HG03064 (cell line): ENCODE data around the gene SMIM38.

Source experiments
- ATAC-seq: cut with Tn5 transposase; IDR thresholded peaks from one replicate; pipeline ENCODE4 v1.9.1; 2021; ENCODE audit warnings: low read depth; ENCODE audit not compliant: unreplicated experiment

Gene SMIM38

GRCh38 chr11:69174841-69175240 is 19.1 kb downstream of the SMIM38 start:
- ATAC-seq, result no peak

- no peak for ATAC-seq
Observed at GRCh38 chr11:69178819-69179482, 23.2 kb downstream of the SMIM38 start.

DNA sequence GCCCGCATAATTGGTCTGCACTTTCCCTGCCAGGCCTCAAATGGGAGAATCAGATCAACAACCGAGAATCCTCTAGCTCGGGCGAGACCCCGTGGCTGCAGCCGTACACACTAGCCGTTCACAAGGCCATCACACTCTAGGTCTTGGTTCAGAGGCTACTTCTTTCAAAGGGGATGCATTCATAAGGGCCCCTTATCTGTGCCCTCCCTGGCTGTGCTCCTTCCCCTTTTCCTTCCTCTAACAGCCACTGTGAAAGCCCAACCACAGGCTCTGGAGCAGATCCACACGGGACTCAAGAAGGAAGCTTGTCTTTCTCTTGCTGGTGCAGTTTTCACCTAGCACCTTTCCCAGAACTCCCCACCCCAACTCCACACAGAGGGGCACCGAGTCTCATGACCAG is 24.5 kb downstream of the SMIM38 start:
- no peak for ATAC-seq

- no peak for ATAC-seq
Observed at GRCh38 chr11:69180726-69181125, 25.0 kb downstream of the SMIM38 start.

DNA sequence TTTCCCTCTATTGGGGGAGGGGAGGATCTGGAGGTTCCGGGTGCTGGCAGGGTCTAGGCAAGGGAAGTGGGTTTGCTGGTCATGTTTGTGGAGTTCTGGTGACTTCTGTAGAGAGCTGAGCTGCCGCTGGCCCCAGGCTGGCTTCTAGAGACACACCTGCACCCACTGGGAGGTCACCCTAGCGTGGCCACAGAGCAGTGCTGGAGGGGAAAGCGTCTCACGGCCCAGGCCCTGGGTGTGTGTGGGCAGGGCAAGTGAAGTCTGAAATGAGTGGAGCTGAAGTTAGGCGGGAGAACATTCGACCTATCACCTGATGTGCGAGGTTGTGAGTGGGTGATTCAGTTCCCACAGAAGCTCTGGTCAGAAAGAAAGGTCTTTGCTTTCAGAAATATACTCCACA is 27.9 kb downstream of the SMIM38 start:
- ATAC-seq, result no peak

DNA sequence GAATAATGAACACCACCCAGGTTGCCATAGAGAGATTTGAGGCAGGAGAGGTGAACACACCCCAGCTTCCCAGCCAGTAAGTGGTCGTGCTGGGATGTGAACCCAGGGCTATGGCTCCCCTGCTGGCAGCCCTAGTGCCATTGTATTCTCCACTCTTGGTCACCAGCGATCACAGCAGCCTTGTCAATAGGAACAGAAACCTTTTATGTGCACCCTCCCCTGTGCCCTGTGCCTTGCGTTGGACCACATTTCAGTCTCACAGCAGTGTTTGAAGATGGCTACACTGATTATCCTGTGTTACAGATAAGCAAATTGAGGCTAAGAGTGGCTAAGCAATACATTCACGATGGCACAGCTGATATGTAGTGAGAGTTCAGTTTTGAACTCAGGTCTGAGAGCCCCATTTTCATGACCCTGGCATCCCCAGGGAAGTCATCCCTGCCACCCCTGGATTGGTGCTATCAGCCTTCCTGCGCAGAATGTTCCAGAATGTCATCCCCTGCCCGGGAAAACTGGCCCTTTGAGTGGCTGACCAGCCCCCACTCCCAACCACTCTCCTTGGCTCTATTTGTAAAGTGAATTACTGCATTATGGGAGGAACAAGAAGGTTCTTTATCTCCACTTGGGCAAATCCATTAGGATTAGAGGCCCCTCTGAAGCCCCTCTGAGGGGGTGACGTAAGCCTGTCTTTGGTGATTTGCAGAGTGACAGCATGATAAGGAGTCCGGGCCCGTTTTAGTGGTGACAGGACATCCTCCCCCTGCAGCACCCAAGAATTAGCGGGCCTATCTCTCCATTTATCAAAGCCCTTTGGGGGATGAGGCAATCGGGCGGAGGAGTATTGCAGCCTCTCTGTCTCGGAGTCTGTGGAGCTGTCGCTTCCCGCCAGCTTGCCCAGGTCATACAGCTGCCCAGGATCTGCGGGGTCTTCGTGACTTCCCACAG is 30.9 kb downstream of the SMIM38 start:
- no peak for ATAC-seq

GRCh38 chr11:69187540-69188065 is 31.9 kb downstream of the SMIM38 start:
- no peak for ATAC-seq

DNA sequence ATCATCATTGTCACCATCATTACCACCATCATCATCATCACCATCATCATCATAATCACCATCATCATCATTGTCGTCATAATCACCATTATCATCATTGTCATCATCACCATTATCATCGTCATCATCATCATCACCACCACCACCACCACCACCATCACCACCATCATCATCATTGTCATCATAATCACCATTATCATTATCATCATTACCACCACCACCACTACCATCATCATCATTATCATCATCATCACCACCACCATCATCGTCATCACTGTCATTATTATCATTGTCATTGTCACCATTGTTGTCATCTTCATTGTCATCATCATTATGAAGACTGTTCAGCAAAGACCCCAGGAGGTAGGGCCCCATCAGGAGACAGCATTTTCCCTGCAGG is 33.3 kb downstream of the SMIM38 start:
- no peak for ATAC-seq

DNA sequence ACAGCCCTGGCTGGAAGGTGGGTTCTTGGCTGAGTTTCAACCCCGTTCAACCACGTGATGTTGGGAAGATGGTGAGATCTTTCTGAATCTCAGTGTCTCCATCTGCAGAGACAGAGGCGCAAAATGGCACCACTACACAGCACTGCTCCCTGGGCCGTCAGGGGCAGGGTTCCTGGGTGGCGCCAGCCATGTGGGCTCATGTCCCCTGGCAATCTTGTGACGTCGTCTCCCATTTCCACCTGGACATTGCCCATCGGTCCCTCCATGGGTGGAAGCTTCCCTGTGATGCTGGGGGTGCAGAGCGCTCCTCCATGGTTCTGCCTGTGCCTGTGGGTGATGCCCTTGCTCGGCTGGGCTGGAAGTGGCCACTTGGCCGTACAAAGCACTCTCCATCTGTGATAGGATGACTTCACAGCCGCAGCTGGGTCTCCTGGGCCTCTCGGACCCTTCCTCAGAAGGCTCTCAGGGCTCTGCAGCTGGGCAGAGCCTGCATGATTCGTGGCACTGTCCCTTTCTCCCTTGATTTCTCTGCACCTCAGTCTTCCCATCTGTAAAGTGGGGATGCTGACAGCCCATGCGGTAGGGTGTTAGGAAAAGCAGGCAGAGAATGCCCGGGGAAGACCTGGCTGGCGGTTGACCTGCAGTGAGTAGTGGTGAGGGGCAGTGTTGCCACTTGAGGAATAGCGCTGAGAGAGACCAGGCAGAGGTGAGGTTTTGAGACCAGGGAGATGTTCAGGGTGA is 35.2 kb downstream of the SMIM38 start:
- no peak for ATAC-seq

GRCh38 chr11:69192301-69192721 is 36.6 kb downstream of the SMIM38 start:
- no peak for ATAC-seq

- ATAC-seq, result no peak
Observed at GRCh38 chr11:69193151-69193550, 37.4 kb downstream of the SMIM38 start.

DNA sequence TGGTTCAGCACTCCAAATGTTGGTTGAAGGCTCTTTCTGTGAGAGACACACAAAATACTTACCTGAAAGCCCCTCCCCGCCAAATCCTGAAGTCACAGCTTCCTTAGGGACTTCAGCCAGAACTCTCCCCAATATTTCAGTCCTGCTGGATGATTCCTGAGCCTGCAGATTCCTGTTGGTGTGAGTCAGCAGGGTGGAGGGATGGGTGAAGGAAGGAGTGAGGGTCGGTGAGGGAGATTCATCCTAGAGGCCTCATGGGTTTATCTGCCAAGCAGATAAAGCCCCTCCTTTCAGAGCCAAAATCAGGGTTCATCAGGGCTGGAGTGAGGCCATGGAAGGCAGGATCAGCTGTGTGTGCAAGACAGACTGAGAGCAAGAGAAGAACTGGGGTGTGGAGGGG is 37.9 kb downstream of the SMIM38 start:
- ATAC-seq, result no peak

- no peak for ATAC-seq
Observed at GRCh38 chr11:69194396-69194795, 38.7 kb downstream of the SMIM38 start.

- ATAC-seq, result no peak
Observed at GRCh38 chr11:69194956-69195355, 39.2 kb downstream of the SMIM38 start.

DNA sequence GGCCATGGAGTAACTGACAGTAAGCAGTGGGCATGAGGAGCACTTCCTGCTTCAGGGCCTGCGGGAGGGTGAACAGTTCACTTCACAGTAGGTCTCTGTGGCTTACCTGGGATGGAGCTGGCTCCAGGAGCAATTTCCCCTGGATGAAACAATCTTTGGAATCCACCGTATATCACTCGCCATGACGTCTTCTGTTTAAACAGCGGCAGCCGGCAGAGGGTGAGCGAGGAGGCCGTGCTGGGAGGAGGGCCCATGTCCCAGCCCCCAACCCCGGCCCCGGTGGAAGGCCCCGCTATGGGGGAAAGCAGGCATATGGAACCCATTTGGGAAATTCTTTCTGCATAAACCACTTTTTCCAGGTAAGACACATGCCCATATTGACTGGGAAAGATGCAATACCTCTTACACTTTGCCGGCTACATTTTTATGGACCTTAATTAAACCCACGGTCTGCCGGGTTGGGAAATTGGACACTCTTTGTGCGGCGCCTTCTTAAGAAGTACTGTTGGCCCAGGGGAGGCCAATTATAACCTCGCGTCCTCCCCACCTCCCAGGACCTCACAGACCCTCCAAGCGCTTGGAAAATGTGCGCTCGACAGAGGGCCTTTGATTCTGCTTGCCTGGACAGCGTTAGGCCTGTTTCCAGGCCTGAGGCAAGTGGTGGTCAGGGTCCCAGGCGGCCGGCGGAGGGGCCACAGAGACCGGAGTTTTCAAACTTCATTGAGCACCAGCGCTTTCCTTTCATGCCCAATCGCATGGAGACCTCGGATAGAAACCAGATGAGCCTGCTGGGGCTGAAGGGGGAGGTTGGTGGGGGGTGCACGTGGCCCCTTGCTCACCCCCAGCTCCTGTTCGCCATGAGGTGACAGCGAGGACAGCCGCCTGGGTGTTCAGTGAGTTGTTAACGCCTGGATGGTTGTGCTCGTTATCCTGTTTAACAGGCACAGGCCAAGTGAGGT is 40.4 kb downstream of the SMIM38 start:
- ATAC-seq, result no peak

DNA sequence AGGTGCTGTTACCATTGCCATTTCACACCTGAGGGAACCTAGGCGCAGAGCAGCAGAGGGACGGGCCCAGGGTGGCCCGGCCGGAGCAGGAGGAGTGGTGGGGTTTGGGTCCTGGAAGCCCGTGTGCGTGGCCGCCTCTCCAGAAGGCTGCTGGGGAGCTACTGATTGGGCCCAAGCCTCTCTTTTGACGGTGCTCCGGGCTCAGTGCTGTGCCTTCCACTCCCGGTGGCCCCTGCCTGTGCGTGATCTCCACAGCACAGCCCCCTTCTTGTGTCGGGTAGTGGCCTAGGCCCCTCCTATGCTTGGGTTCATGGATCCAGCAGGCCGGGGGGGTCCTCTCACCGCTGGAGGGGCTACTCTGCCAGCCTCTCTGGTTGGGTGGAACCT is 41.0 kb downstream of the SMIM38 start:
- no peak for ATAC-seq

DNA sequence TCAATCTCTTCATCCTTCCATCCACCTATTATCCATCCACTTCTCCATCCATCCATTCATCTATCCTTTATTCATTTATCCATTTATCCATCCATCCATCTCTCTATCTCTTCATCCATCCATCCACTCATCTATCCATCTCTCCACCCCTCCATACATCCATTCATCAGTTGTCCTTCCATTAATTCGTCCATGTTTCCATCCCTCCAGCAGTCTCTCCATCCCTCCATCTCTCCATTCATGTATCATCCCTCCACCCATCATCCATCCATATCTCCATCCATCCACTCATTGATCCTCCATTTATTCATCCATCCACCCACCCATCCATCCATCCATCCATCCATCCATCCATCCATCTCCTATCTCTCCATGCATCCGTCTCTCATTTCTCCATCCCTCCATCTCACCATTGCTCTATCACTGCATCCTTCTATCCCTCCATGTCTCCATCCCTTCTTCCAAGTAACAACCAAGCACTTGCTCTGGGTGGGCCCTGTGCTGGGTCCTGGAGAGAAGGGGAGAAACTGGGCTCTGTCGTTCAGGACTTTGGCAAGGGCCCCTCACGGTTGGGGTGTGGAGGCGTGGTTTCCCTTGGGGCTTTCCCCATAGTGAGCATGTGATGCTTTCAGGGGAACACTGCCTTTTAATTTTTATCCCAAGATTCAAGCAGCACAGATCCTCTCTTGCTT is 43.3 kb downstream of the SMIM38 start:
- no peak for ATAC-seq

- ATAC-seq, result no peak
Observed at GRCh38 chr11:69199583-69200315, 44.0 kb downstream of the SMIM38 start.
